ENCODE results near the gene GPR35. TPM values are rescaled to one million over a fixed set of nuclear protein-coding genes. Genes with fewer than 3 reads are reported as not detected.

GPR35 gene
- polyA plus RNA-seq, 3 donors: 30.6 to 37.8 (median 36.3) TPM

DNA sequence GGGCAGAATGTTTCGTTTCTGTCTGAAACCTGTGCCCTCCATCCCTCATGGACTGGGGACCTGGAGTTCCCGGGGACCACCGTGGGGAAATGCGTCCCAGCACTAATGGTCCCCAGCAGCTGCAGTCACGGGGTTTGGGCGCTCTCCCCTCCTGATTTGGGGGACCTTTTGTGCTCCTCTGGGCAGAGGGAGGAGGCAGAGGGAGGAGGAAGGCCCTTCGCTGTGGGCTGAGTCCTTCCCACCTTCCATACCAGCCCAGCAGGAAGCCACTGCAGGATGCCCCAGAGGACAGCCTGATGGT lies 3.2 kb downstream of the GPR35 start:
- intact Hi-C loops (cut with micrococcal nuclease): loop anchor here in 1 of 2 donors (5.0 kb wide), 1 partner anchor 66 kb away; the partner anchor contains the start of gene DUSP28
- no peak overlapping the region for H3K4me3 Mint-ChIP-seq
- peaks cover 7 to 18% (median 12%) of the 10 kb centered on the region in 7 donors for H3K9me3 Mint-ChIP-seq
- H3K79me2 ChIP-seq (ENCODE audit: insufficient read depth, low read length): peaks cover 19% of the 10 kb centered on the region
- H3K27ac Mint-ChIP-seq: no peak overlapping the region
- peaks cover 6% of the 10 kb centered on the region for H4K20me1 ChIP-seq (ENCODE audit: insufficient read depth, low read length)
- no peak for DNase-seq
- peaks cover 43 to 47% of the 10 kb centered on the region in 2 donors for H3K4me1 ChIP-seq (ENCODE audit: control insufficient read depth in 1 of 2, insufficient read depth in 2 of 2, low read length in 2 of 2)
- peaks cover 35% of the 10 kb centered on the region for H3K4me1 Mint-ChIP-seq
- peaks cover 23 to 44% of the 10 kb centered on the region in 2 donors for H3K36me3 Mint-ChIP-seq
- no peak overlapping the region for H3K9ac ChIP-seq (ENCODE audit: insufficient read depth, low read length, poor library complexity, severe bottlenecking)
- H3K4me3 ChIP-seq (replicated peaks in 1 of 3; ENCODE audit: low read depth in 2 of 3, low read length in 3 of 3): no peak overlapping the region
- H3K4me2 ChIP-seq (replicated peaks; ENCODE audit: extremely low read depth, low read length, poor library complexity, severe bottlenecking): no peak overlapping the region
- WGBS (ENCODE audit: insufficient coverage): 100% methylated on average over 4 of the region's 7 CpGs
- H3K27me3 ChIP-seq (ENCODE audit: control insufficient read depth in 2 of 2, insufficient read depth in 2 of 2, low read length in 2 of 2): no peaks in the 10 kb centered on the region
- H3K36me3 ChIP-seq (replicated peaks in 1 of 2; ENCODE audit: control insufficient read depth in 1 of 2, insufficient read depth in 2 of 2, low read length in 2 of 2): peaks cover 34 to 35% of the 10 kb centered on the region in 2 donors
- no peak for TF ChIP-seq CTCF (IDR thresholded peaks at IDR 0.05)
- H2AFZ ChIP-seq (ENCODE audit: insufficient read depth, low read depth, low read length, poor library complexity, severe bottlenecking): no peak overlapping the region
- peaks cover 0 to 3% (median 0%) of the 10 kb centered on the region in 3 donors for H3K27me3 Mint-ChIP-seq (ENCODE audit: low read depth in 3 of 3)
- H3K27ac ChIP-seq (ENCODE audit: low read depth in 1 of 2, low read length in 2 of 2): no peak overlapping the region
- peaks cover 4 to 11% of the 10 kb centered on the region in 2 donors for H3K9me3 ChIP-seq (replicated peaks in 1 of 2; ENCODE audit: control insufficient read depth in 1 of 2, insufficient read depth in 1 of 2, low read length in 2 of 2)

GRCh38 chr2:240628808-240629618 lies 3.7 kb downstream of the GPR35 start:
- Mint-ChIP-seq H3K9me3 (peaks cover 11 to 24% (median 18%) of the 10 kb centered on the region in 7 donors), H3K27ac (no peak overlapping the region), H3K36me3 (peaks cover 23 to 44% of the 10 kb centered on the region in 2 donors), H3K27me3 (ENCODE audit: low read depth in 3 of 3) (peaks cover 0 to 3% (median under 1%) of the 10 kb centered on the region in 3 donors), H3K4me1 (peaks cover 32% of the 10 kb centered on the region), H3K4me3 (no peak overlapping the region)
- peaks cover 19% of the 10 kb centered on the region for H3K79me2 ChIP-seq (ENCODE audit: insufficient read depth, low read length)
- H3K9ac ChIP-seq (ENCODE audit: insufficient read depth, low read length, poor library complexity, severe bottlenecking): no peak overlapping the region
- H3K27ac ChIP-seq (ENCODE audit: low read depth in 1 of 2, low read length in 2 of 2): no peak overlapping the region
- H2AFZ ChIP-seq (ENCODE audit: insufficient read depth, low read depth, low read length, poor library complexity, severe bottlenecking): no peak overlapping the region
- no peak overlapping the region for H3K4me2 ChIP-seq (replicated peaks; ENCODE audit: extremely low read depth, low read length, poor library complexity, severe bottlenecking)
- peaks cover 34 to 35% of the 10 kb centered on the region in 2 donors for H3K36me3 ChIP-seq (replicated peaks in 1 of 2; ENCODE audit: control insufficient read depth in 1 of 2, insufficient read depth in 2 of 2, low read length in 2 of 2)
- H3K9me3 ChIP-seq (replicated peaks in 1 of 2; ENCODE audit: control insufficient read depth in 1 of 2, insufficient read depth in 1 of 2, low read length in 2 of 2): peaks cover 10 to 16% of the 10 kb centered on the region in 2 donors
- intact Hi-C loops (cut with micrococcal nuclease): loop anchor here in 1 of 2 donors (5.0 kb wide), 1 partner anchor 67 kb away; the partner anchor contains the start of gene DUSP28
- H3K4me3 ChIP-seq (replicated peaks in 1 of 3; ENCODE audit: low read depth in 2 of 3, low read length in 3 of 3): no peak overlapping the region
- H4K20me1 ChIP-seq (ENCODE audit: insufficient read depth, low read length): peaks cover 6% of the 10 kb centered on the region
- peak in 1 of 3 donors; percentile 8 for DNase-seq
- H3K4me1 ChIP-seq (ENCODE audit: control insufficient read depth in 1 of 2, insufficient read depth in 2 of 2, low read length in 2 of 2): peaks cover 37 to 42% of the 10 kb centered on the region in 2 donors
- TF ChIP-seq CTCF (IDR thresholded peaks at IDR 0.05): no peak
- H3K27me3 ChIP-seq (ENCODE audit: control insufficient read depth in 2 of 2, insufficient read depth in 2 of 2, low read length in 2 of 2): no peaks in the 10 kb centered on the region
- WGBS (ENCODE audit: insufficient coverage): 94% methylated on average over 17 of the region's 20 CpGs

All from CD14-positive monocyte (primary cell).